Measurements from ENCODE around the gene RDX.

- TF ChIP-seq CTCF (IDR thresholded peaks at IDR 0.05) (no peak), ZFX (IDR thresholded peaks at IDR 0.05; ENCODE audit: borderline replicate concordance) (no peak)
Observed at GRCh38 chr11:110287537-110287936, 8.9 kb downstream of the RDX start.
